Measurements from ENCODE around the gene HDAC9. TPM values are rescaled to one million over a fixed set of nuclear protein-coding genes. Genes with fewer than 3 reads are reported as not detected.

Gene HDAC9
- total and polyA plus RNA-seq, 7 donors, result 0.38 to 34.2 (median 16.8) TPM

GRCh38 chr7:18831943-18832342 lies 336.4 kb downstream of the HDAC9 start:
- TF ChIP-seq CTCF (IDR thresholded peaks at IDR 0.05), result no peak
- Histone ChIP-seq H3K4me1 (no peaks in the 10 kb centered on the region), H3K4me3 (no peak overlapping the region), H3K36me3 (ENCODE audit: insufficient read depth in 1 of 2, low read depth in 1 of 2) (no peaks in the 10 kb centered on the region), H3K9me3 (no peaks in the 10 kb centered on the region), H3K27me3 (ENCODE audit: insufficient read depth in 3 of 3, low read length in 2 of 3) (no peaks in the 10 kb centered on the region), H3K27ac (no peak overlapping the region)
- intact Hi-C loops (cut with DNase I), result no loop called here
- no peak for ATAC-seq
- 73 to 79% (median 78%) methylated on average over 2 of the region's 2 CpGs for WGBS, 3 donors
- DNase-seq, result no peak

- intact Hi-C loops (cut with DNase I), result no loop called here
- Histone ChIP-seq H3K4me1 (no peaks in the 10 kb centered on the region), H3K27ac (no peak overlapping the region), H3K36me3 (ENCODE audit: insufficient read depth in 1 of 2, low read depth in 1 of 2) (no peaks in the 10 kb centered on the region), H3K27me3 (ENCODE audit: insufficient read depth in 3 of 3, low read length in 2 of 3) (no peaks in the 10 kb centered on the region), H3K9me3 (no peaks in the 10 kb centered on the region), H3K4me3 (no peak overlapping the region)
- DNase-seq (no peak), ATAC-seq (no peak)
- no peak for TF ChIP-seq CTCF (IDR thresholded peaks at IDR 0.05)
- WGBS, 3 donors, result 72 to 78% (median 76%) methylated on average over 8 of the region's 8 CpGs
These were observed 339.0 kb downstream of the HDAC9 start for GRCh38 chr7:18834577-18834976.

GRCh38 chr7:18835001-18835690 lies 339.6 kb downstream of the HDAC9 start:
- no peaks in the 10 kb centered on the region for H3K9me3 ChIP-seq
- no peaks in the 10 kb centered on the region for H3K36me3 ChIP-seq (ENCODE audit: insufficient read depth in 1 of 2, low read depth in 1 of 2)
- TF ChIP-seq CTCF (IDR thresholded peaks at IDR 0.05), result no peak
- H3K27ac ChIP-seq, result no peak overlapping the region
- intact Hi-C loops (cut with DNase I), result no loop called here
- no peaks in the 10 kb centered on the region for H3K4me1 ChIP-seq
- ATAC-seq (no peak), DNase-seq (no peak)
- WGBS, 3 donors, result 56 to 68% (median 60%) methylated on average over 7 of the region's 7 CpGs
- no peaks in the 10 kb centered on the region for H3K27me3 ChIP-seq (ENCODE audit: insufficient read depth in 3 of 3, low read length in 2 of 3)
- no peak overlapping the region for H3K4me3 ChIP-seq

GRCh38 chr7:18843979-18844378 lies 348.4 kb downstream of the HDAC9 start:
- no peak overlapping the region for H3K27ac ChIP-seq

More at GRCh38 chr7:18843979-18844378, 348.4 kb downstream of the HDAC9 start:
- DNase-seq (no peak), ATAC-seq (no peak)
- H3K4me3 ChIP-seq, result no peak overlapping the region
- no peaks in the 10 kb centered on the region for H3K27me3 ChIP-seq (ENCODE audit: insufficient read depth in 3 of 3, low read length in 2 of 3)
- WGBS, 3 donors, result 74 to 80% (median 74%) methylated on average over 3 of the region's 3 CpGs
- TF ChIP-seq CTCF (IDR thresholded peaks at IDR 0.05), result no peak
- H3K36me3 ChIP-seq (ENCODE audit: insufficient read depth in 1 of 2, low read depth in 1 of 2), result no peaks in the 10 kb centered on the region
- no peaks in the 10 kb centered on the region for H3K9me3 ChIP-seq
- no peaks in the 10 kb centered on the region for H3K4me1 ChIP-seq
- intact Hi-C loops (cut with DNase I), result no loop called here
